ENCODE measurements around the gene LSM7. TPM values are rescaled to one million over a fixed set of nuclear protein-coding genes. Genes with fewer than 3 reads are reported as not detected.

Gene LSM7
- total RNA-seq, 1 donor from 2014 or later = 134 TPM

DNA sequence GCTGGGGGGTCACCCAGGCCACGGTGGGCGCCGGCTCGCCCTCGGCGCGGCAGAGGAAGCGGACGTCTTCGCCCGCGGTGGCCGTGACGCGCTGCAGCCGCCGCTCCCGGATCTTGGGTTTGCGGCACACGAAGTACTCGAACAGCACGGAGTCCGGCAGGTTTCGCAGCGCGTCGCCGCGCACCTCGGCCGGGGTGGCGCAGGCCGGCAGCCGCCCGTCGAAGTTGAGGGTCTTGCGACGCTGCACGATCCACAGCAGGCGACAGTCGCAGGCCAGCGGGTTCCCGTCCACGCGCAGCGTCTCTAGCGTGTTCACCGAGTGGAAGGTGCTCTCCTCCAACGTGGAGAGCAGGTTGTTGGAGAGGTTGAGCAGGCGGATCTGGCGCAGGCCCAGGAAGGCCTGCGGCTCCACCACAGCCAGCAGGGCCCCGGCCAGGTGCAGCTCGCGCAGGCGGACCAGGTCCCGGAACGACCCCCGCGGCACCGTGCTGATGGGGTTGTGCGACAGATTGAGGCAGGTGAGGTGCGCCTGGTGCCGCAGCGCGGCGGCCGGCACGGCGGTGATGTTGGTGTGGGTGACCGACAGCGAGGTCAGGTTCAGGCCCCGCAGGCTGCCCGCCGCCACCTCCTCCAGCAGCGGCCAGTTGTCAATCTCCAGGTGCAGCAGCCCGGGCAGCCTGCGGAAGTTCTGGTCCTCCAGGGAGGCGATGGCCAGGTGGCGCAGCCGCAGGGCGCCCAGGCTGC, 37.8 kb downstream of the LSM7 start:
- peak overlapping the region; percentile 22 for H3K4me3 Mint-ChIP-seq
- H3K27me3 Mint-ChIP-seq = peaks cover 85% of the 10 kb centered on the region
- TF ChIP-seq CTCF (conservative IDR thresholded peaks at IDR 0.05) = no peak
- DNase-seq (ENCODE audit: extremely low spot score, unreplicated experiment) = no peak
- no peaks in the 10 kb centered on the region for H3K36me3 Mint-ChIP-seq
- no peak overlapping the region for H3K27ac Mint-ChIP-seq
- peaks cover 10% of the 10 kb centered on the region for H3K4me1 Mint-ChIP-seq (ENCODE audit: unreplicated experiment)
- no peaks in the 10 kb centered on the region for H3K9me3 Mint-ChIP-seq

GRCh38 chr19:2289714-2290435, 38.5 kb downstream of the LSM7 start:
- Mint-ChIP-seq H3K27ac (no peak overlapping the region), H3K4me1 (ENCODE audit: unreplicated experiment) (peaks cover 5% of the 10 kb centered on the region), H3K36me3 (no peaks in the 10 kb centered on the region), H3K4me3 (peak overlapping the region; percentile 77), H3K27me3 (peaks cover 85% of the 10 kb centered on the region), H3K9me3 (no peaks in the 10 kb centered on the region)
- TF ChIP-seq CTCF (conservative IDR thresholded peaks at IDR 0.05) = no peak
- no peak for DNase-seq (ENCODE audit: extremely low spot score, unreplicated experiment)

DNA sequence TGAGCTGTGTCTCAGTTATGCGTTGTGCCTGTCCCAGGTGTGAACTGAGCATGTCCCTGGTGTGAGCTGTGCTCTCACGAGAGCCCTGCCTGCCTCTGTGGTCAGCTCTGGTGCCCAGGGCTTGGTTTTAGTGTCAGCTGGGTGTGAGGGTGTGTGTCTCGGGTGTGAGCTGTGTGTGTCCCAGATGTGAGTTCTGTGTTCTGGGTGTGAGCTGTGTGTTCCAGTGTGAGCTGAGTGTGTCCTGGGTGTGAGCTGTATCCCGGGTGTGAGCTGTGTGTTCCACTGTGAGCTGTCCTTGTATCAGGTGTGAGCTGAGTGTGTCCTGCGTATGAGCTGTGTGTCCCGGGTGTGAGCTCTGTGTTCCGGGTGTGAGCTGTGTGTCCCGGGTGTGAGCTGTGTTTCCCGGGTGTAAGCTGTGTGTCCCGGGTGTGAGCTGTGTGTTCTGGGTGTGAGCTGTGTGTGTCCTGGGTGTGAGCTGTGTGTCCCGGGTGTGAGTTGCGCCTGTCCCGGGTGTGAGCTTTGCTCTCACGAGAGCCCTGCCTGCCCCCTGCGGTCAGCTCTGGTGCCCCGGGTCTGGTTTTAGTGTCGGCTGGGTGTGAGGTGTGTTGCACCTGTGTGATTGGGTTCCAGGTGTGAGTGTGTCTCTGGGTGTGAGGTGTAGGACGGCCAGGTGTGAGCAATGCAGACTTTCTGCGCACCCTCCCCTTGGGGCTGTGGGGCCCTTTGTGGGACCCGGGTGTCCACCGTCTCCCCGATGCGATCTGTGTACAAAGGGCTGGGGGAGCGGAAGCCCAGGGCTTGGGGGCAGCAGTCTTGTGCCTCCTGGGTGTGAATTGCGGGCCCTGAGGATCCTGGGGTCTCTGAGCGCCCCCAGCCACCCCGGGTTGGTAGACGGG, 39.3 kb downstream of the LSM7 start:
- no peak for DNase-seq (ENCODE audit: extremely low spot score, unreplicated experiment)
- H3K4me3 Mint-ChIP-seq = peak overlapping the region; percentile 75
- TF ChIP-seq CTCF (conservative IDR thresholded peaks at IDR 0.05) = no peak
- peaks cover 81% of the 10 kb centered on the region for H3K27me3 Mint-ChIP-seq
- no peaks in the 10 kb centered on the region for H3K36me3 Mint-ChIP-seq
- H3K4me1 Mint-ChIP-seq (ENCODE audit: unreplicated experiment) = peaks cover 3% of the 10 kb centered on the region
- H3K27ac Mint-ChIP-seq = no peak overlapping the region
- H3K9me3 Mint-ChIP-seq = no peaks in the 10 kb centered on the region

GRCh38 chr19:2288338-2288817, 40.0 kb downstream of the LSM7 start:
- TF ChIP-seq CTCF (conservative IDR thresholded peaks at IDR 0.05) = no peak
- no peaks in the 10 kb centered on the region for H3K4me1 Mint-ChIP-seq (ENCODE audit: unreplicated experiment)
- H3K27me3 Mint-ChIP-seq = peaks cover 76% of the 10 kb centered on the region
- H3K4me3 Mint-ChIP-seq = peak overlapping the region; percentile 58
- no peaks in the 10 kb centered on the region for H3K9me3 Mint-ChIP-seq
- no peaks in the 10 kb centered on the region for H3K36me3 Mint-ChIP-seq
- DNase-seq (ENCODE audit: extremely low spot score, unreplicated experiment) = no peak
- H3K27ac Mint-ChIP-seq = no peak overlapping the region

DNA sequence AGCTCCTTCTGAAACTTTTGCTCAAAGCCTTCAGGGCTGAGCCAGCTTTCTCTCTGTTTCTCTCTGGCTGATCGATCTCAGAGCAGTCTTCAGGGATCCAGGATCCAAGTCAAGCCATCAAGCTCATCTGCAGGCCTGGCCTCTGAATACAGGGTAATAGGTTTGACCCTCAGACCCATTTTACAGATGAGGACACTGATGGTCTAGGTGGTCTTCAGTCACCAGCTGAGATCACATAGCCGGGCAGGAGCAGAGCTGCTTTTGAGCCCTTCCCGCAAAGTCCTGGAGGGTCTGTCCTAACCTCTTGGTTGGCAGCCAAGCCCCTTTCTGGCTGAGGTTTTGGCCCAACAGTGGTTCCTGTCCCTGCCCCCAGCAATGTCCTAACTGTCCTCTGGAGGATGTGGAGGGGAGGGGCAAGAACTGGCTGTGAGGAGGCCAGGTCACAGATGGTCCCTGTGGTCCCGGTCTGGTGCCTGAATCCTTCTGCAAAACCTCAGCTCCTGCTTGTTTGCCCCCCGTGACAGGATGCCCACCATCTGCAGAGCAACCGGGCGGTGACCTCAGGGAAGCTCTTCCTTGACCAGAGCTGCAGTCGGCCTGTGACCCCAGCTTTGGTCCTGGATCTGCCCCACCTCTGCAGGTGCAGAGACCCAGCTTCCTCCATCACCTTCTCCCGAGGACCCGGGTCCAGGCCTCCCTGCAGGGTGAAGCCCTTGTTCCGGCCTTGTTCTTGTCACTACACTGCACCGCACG, 40.6 kb downstream of the LSM7 start:
- Mint-ChIP-seq H3K4me3 (no peak overlapping the region), H3K4me1 (ENCODE audit: unreplicated experiment) (peaks cover 2% of the 10 kb centered on the region), H3K9me3 (no peaks in the 10 kb centered on the region), H3K36me3 (no peaks in the 10 kb centered on the region), H3K27me3 (peaks cover 75% of the 10 kb centered on the region), H3K27ac (no peak overlapping the region)
- TF ChIP-seq CTCF (conservative IDR thresholded peaks at IDR 0.05) = no peak
- no peak for DNase-seq (ENCODE audit: extremely low spot score, unreplicated experiment)
